ENCODE results near the gene LTF. TPM values are rescaled to one million over a fixed set of nuclear protein-coding genes. Genes with fewer than 3 reads are reported as not detected.
A peak's percentile ranks its signal among the peaks of the same experiment; 100 is the strongest.

Gene LTF
- total and polyA plus RNA-seq, 9 of the 15 experiments (the other 6 are each of a cell fraction or from before 2014, with no cell fraction given), result 0.07 TPM; not detected in 8

DNA sequence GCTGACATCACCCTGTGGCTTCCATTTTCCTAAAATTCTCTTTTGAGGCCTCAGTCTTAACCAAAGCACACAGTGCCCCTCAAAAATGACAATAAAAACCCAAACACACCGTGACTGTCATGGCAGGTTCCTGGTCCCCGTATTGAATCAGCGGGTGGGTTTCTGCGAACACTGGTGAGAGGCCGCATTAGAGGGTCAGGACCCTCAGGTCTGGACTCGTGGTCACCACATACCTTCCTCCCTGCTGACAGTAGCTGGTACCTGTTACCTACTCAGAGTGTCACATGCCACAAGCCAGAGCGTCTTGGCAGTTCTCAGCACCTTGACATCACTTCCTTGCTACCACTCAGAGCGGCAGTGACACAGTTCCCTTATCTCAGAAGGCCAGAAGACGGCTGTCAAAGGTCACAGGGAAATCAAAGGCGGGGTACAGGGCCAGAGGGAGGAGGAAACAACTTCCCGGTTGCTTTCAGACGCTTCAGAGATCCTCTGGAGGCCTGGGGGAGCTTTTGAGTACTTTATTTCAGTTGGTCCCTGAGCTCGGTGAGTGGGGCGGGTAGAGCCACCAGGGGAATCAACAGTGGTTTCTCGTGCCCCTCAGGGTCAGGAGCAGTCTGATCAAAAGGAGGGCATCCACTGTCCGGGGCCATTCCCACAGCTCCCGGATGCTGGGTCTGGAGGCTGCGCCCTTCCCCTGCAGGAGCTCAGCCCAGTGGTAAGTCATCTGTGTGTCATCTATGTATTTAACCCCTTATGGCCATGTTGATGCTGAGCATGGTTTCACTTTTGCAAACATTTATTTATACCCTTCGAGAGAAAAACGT, 57.7 kb downstream of the LTF start, which contains the start of the genes CCR5AS and CCRL2 (continued):
- 0 out of 2 replicates have a peak, but pooled peaks have one; percentile 12 for TF ChIP-seq CEBPZ (IDR thresholded peaks at IDR 0.05; ENCODE audit: borderline replicate concordance, low read depth, low read length)
- TF ChIP-seq, protein P1, sequence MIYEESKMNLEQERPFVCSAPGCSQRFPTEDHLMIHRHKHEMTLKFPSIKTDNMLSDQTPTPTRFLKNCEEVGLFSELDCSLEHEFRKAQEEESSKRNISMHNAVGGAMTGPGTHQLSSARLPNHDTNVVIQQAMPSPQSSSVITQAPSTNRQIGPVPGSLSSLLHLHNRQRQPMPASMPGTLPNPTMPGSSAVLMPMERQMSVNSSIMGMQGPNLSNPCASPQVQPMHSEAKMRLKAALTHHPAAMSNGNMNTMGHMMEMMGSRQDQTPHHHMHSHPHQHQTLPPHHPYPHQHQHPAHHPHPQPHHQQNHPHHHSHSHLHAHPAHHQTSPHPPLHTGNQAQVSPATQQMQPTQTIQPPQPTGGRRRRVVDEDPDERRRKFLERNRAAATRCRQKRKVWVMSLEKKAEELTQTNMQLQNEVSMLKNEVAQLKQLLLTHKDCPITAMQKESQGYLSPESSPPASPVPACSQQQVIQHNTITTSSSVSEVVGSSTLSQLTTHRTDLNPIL (CRISPR knock-in tag; IDR thresholded peaks at IDR 0.05), result no peak
- TF ChIP-seq ZNF780A (CRISPR knock-in tag; IDR thresholded peaks at IDR 0.05), result no peak
- TF ChIP-seq E2F3 (CRISPR knock-in tag; IDR thresholded peaks at IDR 0.05), result no peak; the same call in 1 of the 2 replicates
- TF ChIP-seq NCOR1 (IDR thresholded peaks at IDR 0.05), result peak; percentile 95
- peak; percentile 15 to 56; a peak in 2 of 4 replicates for TF ChIP-seq FOXA3 (CRISPR knock-in tag; conservative IDR thresholded peaks at IDR 0.05 in 1 of 2, IDR thresholded peaks at IDR 0.05 in 1 of 2)
- TF ChIP-seq, protein P2, sequence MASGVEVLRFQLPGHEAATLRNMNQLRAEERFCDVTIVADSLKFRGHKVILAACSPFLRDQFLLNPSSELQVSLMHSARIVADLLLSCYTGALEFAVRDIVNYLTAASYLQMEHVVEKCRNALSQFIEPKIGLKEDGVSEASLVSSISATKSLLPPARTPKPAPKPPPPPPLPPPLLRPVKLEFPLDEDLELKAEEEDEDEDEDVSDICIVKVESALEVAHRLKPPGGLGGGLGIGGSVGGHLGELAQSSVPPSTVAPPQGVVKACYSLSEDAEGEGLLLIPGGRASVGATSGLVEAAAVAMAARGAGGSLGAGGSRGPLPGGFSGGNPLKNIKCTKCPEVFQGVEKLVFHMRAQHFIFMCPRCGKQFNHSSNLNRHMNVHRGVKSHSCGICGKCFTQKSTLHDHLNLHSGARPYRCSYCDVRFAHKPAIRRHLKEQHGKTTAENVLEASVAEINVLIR (CRISPR knock-in tag; IDR thresholded peaks at IDR 0.05), result peak; percentile 81
- TF ChIP-seq HNRNPLL (IDR thresholded peaks at IDR 0.05; ENCODE audit: low read depth, low read length, poor library complexity, severe bottlenecking), result no peak
- no peak for TF ChIP-seq KLF10 (CRISPR knock-in tag; IDR thresholded peaks at IDR 0.05)
- peak; percentile 92 for TF ChIP-seq RNF2 (IDR thresholded peaks at IDR 0.05)
- TF ChIP-seq ZNF174 (CRISPR knock-in tag; IDR thresholded peaks at IDR 0.05), result no peak
- TF ChIP-seq SMARCC2 (IDR thresholded peaks at IDR 0.05; ENCODE audit: low read depth), result peak; percentile 91
- TF ChIP-seq ZNF766 (CRISPR knock-in tag; conservative IDR thresholded peaks at IDR 0.05), result peak; percentile 93
- peak; percentile 71; the same call in 1 of the 2 replicates for TF ChIP-seq BACH1 (tag; IDR thresholded peaks at IDR 0.05)
- TF ChIP-seq RBM25 (IDR thresholded peaks at IDR 0.05; ENCODE audit: low read depth, low read length, severe bottlenecking), result no peak
- peak; percentile 77; the same call in 1 of the 2 replicates for TF ChIP-seq ZNF583 (CRISPR knock-in tag; IDR thresholded peaks at IDR 0.05)
- no peak for TF ChIP-seq RBM39 (optimal IDR thresholded peaks at IDR 0.05; ENCODE audit: low read depth, low read length)
- no peak; the same call in none of the 2 replicates for TF ChIP-seq PYGO2 (tag; IDR thresholded peaks at IDR 0.05)
- no peak for TF ChIP-seq ZFP30 (CRISPR knock-in tag; IDR thresholded peaks at IDR 0.05; ENCODE audit: borderline replicate concordance)
- TF ChIP-seq, protein P3, sequence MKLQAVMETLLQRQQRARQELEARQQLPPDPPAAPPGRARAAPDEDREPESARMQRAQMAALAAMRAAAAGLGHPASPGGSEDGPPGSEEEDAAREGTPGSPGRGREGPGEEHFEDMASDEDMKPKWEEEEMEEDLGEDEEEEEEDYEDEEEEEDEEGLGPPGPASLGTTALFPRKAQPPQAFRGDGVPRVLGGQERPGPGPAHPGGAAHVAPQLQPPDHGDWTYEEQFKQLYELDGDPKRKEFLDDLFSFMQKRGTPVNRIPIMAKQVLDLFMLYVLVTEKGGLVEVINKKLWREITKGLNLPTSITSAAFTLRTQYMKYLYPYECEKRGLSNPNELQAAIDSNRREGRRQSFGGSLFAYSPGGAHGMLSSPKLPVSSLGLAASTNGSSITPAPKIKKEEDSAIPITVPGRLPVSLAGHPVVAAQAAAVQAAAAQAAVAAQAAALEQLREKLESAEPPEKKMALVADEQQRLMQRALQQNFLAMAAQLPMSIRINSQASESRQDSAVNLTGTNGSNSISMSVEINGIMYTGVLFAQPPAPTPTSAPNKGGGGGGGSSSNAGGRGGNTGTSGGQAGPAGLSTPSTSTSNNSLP (IDR thresholded peaks at IDR 0.05; ENCODE audit: borderline replicate concordance, low read depth, low read length), result no peak

Measured in K562 (cell line).